Measurements from ENCODE around the gene KCNT1.

KCNT1 gene

GRCh38 chr9:135683401-135684034, 18.5 kb upstream of the KCNT1 start:
- no peak overlapping the region for H3K4me3 ChIP-seq (ENCODE audit: low read depth, low read length)
- no peak for DNase-seq (ENCODE audit: low read depth)
- no peak for TF ChIP-seq CTCF (IDR thresholded peaks at IDR 0.05; ENCODE audit: control insufficient read depth, extremely low read depth, insufficient read depth)

GRCh38 chr9:135684691-135685090, 17.3 kb upstream of the KCNT1 start:
- no peak overlapping the region for H3K4me3 ChIP-seq (ENCODE audit: low read depth, low read length)
- DNase-seq (ENCODE audit: low read depth) = no peak
- no peak for TF ChIP-seq CTCF (IDR thresholded peaks at IDR 0.05; ENCODE audit: control insufficient read depth, extremely low read depth, insufficient read depth)

- TF ChIP-seq CTCF (IDR thresholded peaks at IDR 0.05; ENCODE audit: control insufficient read depth, extremely low read depth, insufficient read depth) = no peak
- H3K4me3 ChIP-seq (ENCODE audit: low read depth, low read length) = no peak overlapping the region
- no peak for DNase-seq (ENCODE audit: low read depth)
Observed at GRCh38 chr9:135687216-135687615, 14.8 kb upstream of the KCNT1 start.

- TF ChIP-seq CTCF (IDR thresholded peaks at IDR 0.05; ENCODE audit: control insufficient read depth, extremely low read depth, insufficient read depth) = no peak
- DNase-seq (ENCODE audit: low read depth) = no peak
- no peak overlapping the region for H3K4me3 ChIP-seq (ENCODE audit: low read depth, low read length)
Observed at GRCh38 chr9:135689011-135689410, 13.0 kb upstream of the KCNT1 start.

- TF ChIP-seq CTCF (IDR thresholded peaks at IDR 0.05; ENCODE audit: control insufficient read depth, extremely low read depth, insufficient read depth) = no peak
- DNase-seq (ENCODE audit: low read depth) = no peak
- H3K4me3 ChIP-seq (ENCODE audit: low read depth, low read length) = no peak overlapping the region
Observed at GRCh38 chr9:135690836-135691570, 11.0 kb upstream of the KCNT1 start.

- no peak for TF ChIP-seq CTCF (IDR thresholded peaks at IDR 0.05; ENCODE audit: control insufficient read depth, extremely low read depth, insufficient read depth)
- DNase-seq (ENCODE audit: low read depth) = no peak
- no peak overlapping the region for H3K4me3 ChIP-seq (ENCODE audit: low read depth, low read length)
Observed at GRCh38 chr9:135692410-135692809, 9.6 kb upstream of the KCNT1 start.

All from LNCaP clone FGC (cell line).